GM19240 (cell line): Measurements from ENCODE around the gene CT47B1.
"Not testable (repeated sequence)": the region's sequence is repeated elsewhere in the genome, so short reads cannot be mapped to it uniquely, and the experiment has no call there.

Experiments
- DNase-seq: peaks from one replicate; pipeline ENCODE4 v3.0.0; 2011; ENCODE audit warnings: low spot score; ENCODE audit not compliant: insufficient read length

The CT47B1 gene

GRCh38 chrX:120875766-120876165 lies at the start of gene CT47B1:
Gene CT47B1 (minus strand): TSS chrX:120875866. CDS start chrX:120875670, 196 bp downstream.
- DNase-seq: not testable (repeated sequence)

GRCh38 chrX:120874678-120875557 lies 748 bp downstream of the CT47B1 start:
- DNase-seq: no peak

GRCh38 chrX:120857240-120857639 lies 18.4 kb downstream of the CT47B1 start:
- DNase-seq: no peak

GRCh38 chrX:120840827-120841226 lies 34.8 kb downstream of the CT47B1 start:
- no peak for DNase-seq

GRCh38 chrX:120839491-120839890 lies 36.2 kb downstream of the CT47B1 start:
- no peak for DNase-seq

GRCh38 chrX:120827213-120827612 lies 48.5 kb downstream of the CT47B1 start:
- DNase-seq: not testable (repeated sequence)

- no peak for DNase-seq
Measured at GRCh38 chrX:120825146-120825545, 50.5 kb downstream of the CT47B1 start.

- DNase-seq: no peak
Measured at GRCh38 chrX:120824021-120824420, 51.6 kb downstream of the CT47B1 start.

- DNase-seq: no peak
Measured at GRCh38 chrX:120823556-120823955, 52.1 kb downstream of the CT47B1 start.
